Choroid plexus epithelial cell (primary cell): Measurements from ENCODE around the gene CDK5R1.

Experiments
- DNase-seq: peaks from one replicate; pipeline ENCODE4 v3.0.0-alpha.2; 2010; ENCODE audit warnings: low read depth
- H3K4me3 ChIP-seq: 2 replicates; pipeline ENCODE4 v1.5.1; 2011; ENCODE audit warnings: low read depth, mild to moderate bottlenecking, control low read depth, low read length, moderate library complexity
- CTCF ChIP-seq: conservative IDR thresholded peaks from 2 replicates; pipeline ENCODE4 v1.5.1; 2011; ENCODE audit warnings: low read depth, mild to moderate bottlenecking, control low read depth, inconsistent platforms, low read length, moderate library complexity

The CDK5R1 gene

GRCh38 chr17:32486701-32487472 lies at the start of gene CDK5R1:
Gene CDK5R1, plus strand, starts transcription at chr17:32486993. Its CDS starts 628 bp downstream, at chr17:32487621.
- TF ChIP-seq CTCF = no peak
- peak; percentile 60 for DNase-seq
- peak within 1 kb of the TSS; percentile 66 for H3K4me3 ChIP-seq

- DNase-seq = no peak
Observed at GRCh38 chr17:32440722-32441121, 46.1 kb upstream of the CDK5R1 start.

GRCh38 chr17:32441886-32442285 lies 44.9 kb upstream of the CDK5R1 start:
- no peak for DNase-seq
- no peak for TF ChIP-seq CTCF
- H3K4me3 ChIP-seq = no peak overlapping the region

More at GRCh38 chr17:32440722-32441121, 46.1 kb upstream of the CDK5R1 start:
- TF ChIP-seq CTCF = no peak
- H3K4me3 ChIP-seq = no peak overlapping the region

GRCh38 chr17:32443827-32444300 lies 42.9 kb upstream of the CDK5R1 start:
- TF ChIP-seq CTCF = no peak
- no peak for DNase-seq
- H3K4me3 ChIP-seq = peak overlapping the region; percentile 93

GRCh38 chr17:32444301-32445073 lies 42.3 kb upstream of the CDK5R1 start, which contains the start of gene PSMD11:
Gene PSMD11, plus strand, starts transcription at chr17:32444510. Its CDS starts 14 bp downstream, at chr17:32444524.
- TF ChIP-seq CTCF = peak; percentile 83
- DNase-seq = peak; percentile 98
- H3K4me3 ChIP-seq = peak within 1 kb of the TSS; percentile 93

GRCh38 chr17:32445074-32445415 lies 41.7 kb upstream of the CDK5R1 start:
- TF ChIP-seq CTCF = peak; percentile 12
- H3K4me3 ChIP-seq = peak overlapping the region; percentile 93
- DNase-seq = peak; percentile 74
